Adrenal gland (tissue), 12 donors: ENCODE results near the gene C1QL1. TPM values are rescaled to one million over a fixed set of nuclear protein-coding genes. Genes with fewer than 3 reads are reported as not detected.

Source experiments
- DNase-seq, 7 donors: peaks; one replicate each; pipeline ENCODE4 v3.0.0-alpha.2; 2019 to 2020
- H3K27ac ChIP-seq, 5 donors: fragments of 200-600 bp; sonication (generic) in 4 of 5; 1 replicate in 3 of 5; 2 replicates in 2 of 5; pipeline versions ENCODE4 v1.5.1 to v1.8.0; 2016 to 2020; ENCODE audit warnings: mild to moderate bottlenecking in 1 of 5
- H3K27me3 ChIP-seq: fragments of 200-600 bp; 2 replicates; pipeline ENCODE4 v1.8.0; 2021
- H3K36me3 ChIP-seq, 2 donors: fragments of 200-600 bp; replicated peaks in 1 of 2; 1 replicate in 1 of 2; 2 replicates in 1 of 2; pipeline versions ENCODE4 v1.5.1 to v1.8.0; 2018 to 2022
- H3K4me1 ChIP-seq, 2 donors: fragments of 200-600 bp; replicated peaks in 1 of 2; 1 replicate in 1 of 2; 2 replicates in 1 of 2; pipeline versions ENCODE4 v1.5.1 to v1.8.0; 2018 to 2021
- H3K4me3 ChIP-seq, 4 donors: fragments of 200-600 bp; sonication (generic) in 3 of 4; one replicate each; pipeline ENCODE4 v1.5.1; 2016 to 2018
- H3K9me3 ChIP-seq, 3 donors: fragments of 200-600 bp; sonication (generic) in 1 of 3; replicated peaks in 1 of 3; 1 replicate in 2 of 3; 2 replicates in 1 of 3; pipeline versions ENCODE4 v1.5.1 to v1.8.0; 2016 to 2021
- CTCF ChIP-seq, 6 experiments: fragments of 450-650 bp in 4 of 6; fragments of 200-600 bp in 2 of 6; sonication (generic) in 1 of 6; IDR thresholded peaks; 1 replicate in 5 of 6; 2 replicates in 1 of 6; pipeline versions ENCODE4 v1.5.1 to v1.8.0; 2016 to 2021; ENCODE audit warnings: antibody characterized with exemption in 6 of 6, mild to moderate bottlenecking in 2 of 6, moderate library complexity in 1 of 6
- POLR2A ChIP-seq, 2 donors: fragments of 450-650 bp; IDR thresholded peaks; one replicate each; pipeline ENCODE4 v1.6.1; 2017; ENCODE audit warnings: antibody characterized with exemption in 2 of 2, mild to moderate bottlenecking in 2 of 2, moderate library complexity in 1 of 2
- WGBS, 4 donors: extraction: QIAGEN DNeasy Blood & Tissue Kit in 2 of 4; methylation state at CpG; one replicate each; pipeline versions ENCODE4 v1.1.5 to v1.1.7; 2013 to 2017; 5-methylcytosine and 5-hydroxymethylcytosine counted together
- intact Hi-C, 2 donors: fragments of 100-400 bp; cut with DNase I; formaldehyde crosslinking; loops; one replicate each; pipeline versions ENCODE4 v1.14.1 to v1.15.0; 2022 to 2023
- polyA plus RNA-seq, 3 donors: library from polyadenylated mRNA; stranded (reverse); fragments of 200-250 nt in 2 of 3; fragments of 350-450 nt in 1 of 3; fragmentation: Illumina TruSeq in 1 of 3; extraction: RNeasy Lipid Tissue Mini Kit (QIAGEN cat#74804) in 1 of 3; gene quantifications; one replicate each; pipeline ENCODE4 v1.2.3, GENCODE V29; 2013 to 2014
- total RNA-seq, 9 donors: library from RNA; depleted of rRNA in 4 of 9; stranded (reverse); fragments of >200 nt in 4 of 9; fragments of 120-200 nt in 1 of 9; fragmentation: NEBNext Ultra II Directional in 1 of 9; extraction: Animal tissue kit (Norgen Biotek cat#: 25700) in 1 of 9; gene quantifications; one replicate each; pipeline versions ENCODE4 v1.1.0 to v1.2.4, GENCODE V29; 2013 to 2023
- donor health status: healthy with polysubstance abuse.
- donor health status: Bipolar disorder and iron deficiency.
- donor health status: DM: yes; HTN: yes; CAD: no.
- donor health status: DM: no; HTN: no; CAD: no.
- donor health status: DM: no; HTN: no; CAD: no.
- donor health status: DM: yes; HTN: yes; CAD: no.

C1QL1 gene
- total and polyA plus RNA-seq, 12 donors = 0.27 to 3.3 (median 1.1) TPM; not detected in 4

GRCh38 chr17:44920565-44920940, 47.5 kb downstream of the C1QL1 start:
- 77 to 100% (median 79%) methylated on average over 4 to 7 of the region's 7 CpGs for WGBS, 4 donors
- no peak for TF ChIP-seq CTCF (IDR thresholded peaks at IDR 0.05)
- TF ChIP-seq POLR2A (IDR thresholded peaks at IDR 0.05) = no peak
- Histone ChIP-seq H3K4me1 (peaks cover 9 to 18% of the 10 kb centered on the region in 2 donors), H3K9me3 (no peaks in the 10 kb centered on the region), H3K36me3 (no peaks in the 10 kb centered on the region), H3K27me3 (no peaks in the 10 kb centered on the region), H3K27ac (no peak overlapping the region), H3K4me3 (no peak overlapping the region)
- DNase-seq = peak in 3 of 7 donors; percentile 9 to 14 (median 12)
- intact Hi-C loops = loop anchor here (2.0 to 5.0 kb wide), 3 partner anchors 100 to 177 kb away; no protein-coding TSS in a partner anchor

GRCh38 chr17:44919885-44920564, 48.1 kb downstream of the C1QL1 start:
- Histone ChIP-seq H3K4me3 (no peak overlapping the region), H3K9me3 (no peaks in the 10 kb centered on the region), H3K4me1 (peaks cover 9 to 18% of the 10 kb centered on the region in 2 donors), H3K27me3 (no peaks in the 10 kb centered on the region), H3K36me3 (no peaks in the 10 kb centered on the region), H3K27ac (no peak overlapping the region)
- TF ChIP-seq CTCF (IDR thresholded peaks at IDR 0.05) (peak; percentile 55 to 93 (median 85)), POLR2A (IDR thresholded peaks at IDR 0.05) (no peak)
- WGBS, 4 donors = 0 to 14% (median 9%) methylated on average over 3 to 9 of the region's 9 CpGs
- peak; percentile 82 to 93 (median 88) for DNase-seq
- intact Hi-C loops = loop anchor here (2.0 to 10.0 kb wide), 4 partner anchors 101 to 185 kb away; no protein-coding TSS in a partner anchor

- Histone ChIP-seq H3K27me3 (no peaks in the 10 kb centered on the region), H3K36me3 (no peaks in the 10 kb centered on the region), H3K4me1 (peaks cover 9 to 18% of the 10 kb centered on the region in 2 donors), H3K9me3 (no peaks in the 10 kb centered on the region), H3K27ac (no peak overlapping the region), H3K4me3 (no peak overlapping the region)
- intact Hi-C loops = loop anchor here in 1 of 2 donors (10.0 kb wide), 1 partner anchor 185 kb away; no protein-coding TSS in a partner anchor
- 69 to 88% (median 76%) methylated on average over 2 of the region's 2 CpGs for WGBS, 4 donors
- TF ChIP-seq POLR2A (IDR thresholded peaks at IDR 0.05) (no peak), CTCF (IDR thresholded peaks at IDR 0.05) (no peak)
- peak in 1 of 7 donors; percentile 11 for DNase-seq
Measured at GRCh38 chr17:44919411-44919810, 48.7 kb downstream of the C1QL1 start.

GRCh38 chr17:44918006-44918405, 50.1 kb downstream of the C1QL1 start:
- no peaks in the 10 kb centered on the region for H3K9me3 ChIP-seq
- no peak overlapping the region for H3K27ac ChIP-seq
- no peak overlapping the region for H3K4me3 ChIP-seq
- intact Hi-C loops = loop anchor here in 1 of 2 donors (10.0 kb wide), 1 partner anchor 187 kb away; no protein-coding TSS in a partner anchor
- no peaks in the 10 kb centered on the region for H3K36me3 ChIP-seq
- no peaks in the 10 kb centered on the region for H3K27me3 ChIP-seq
- peak in 1 of 7 donors; percentile 12 for DNase-seq
- whole genome bisulfite sequencing, 4 donors = 91 to 94% (median 93%) methylated on average over 2 of the region's 2 CpGs
- H3K4me1 ChIP-seq = peaks cover 9 to 18% of the 10 kb centered on the region in 2 donors
- no peak for TF ChIP-seq POLR2A (IDR thresholded peaks at IDR 0.05)
- no peak for TF ChIP-seq CTCF (IDR thresholded peaks at IDR 0.05)
